ENCODE data around the gene C10orf67.

C10orf67 gene

DNA sequence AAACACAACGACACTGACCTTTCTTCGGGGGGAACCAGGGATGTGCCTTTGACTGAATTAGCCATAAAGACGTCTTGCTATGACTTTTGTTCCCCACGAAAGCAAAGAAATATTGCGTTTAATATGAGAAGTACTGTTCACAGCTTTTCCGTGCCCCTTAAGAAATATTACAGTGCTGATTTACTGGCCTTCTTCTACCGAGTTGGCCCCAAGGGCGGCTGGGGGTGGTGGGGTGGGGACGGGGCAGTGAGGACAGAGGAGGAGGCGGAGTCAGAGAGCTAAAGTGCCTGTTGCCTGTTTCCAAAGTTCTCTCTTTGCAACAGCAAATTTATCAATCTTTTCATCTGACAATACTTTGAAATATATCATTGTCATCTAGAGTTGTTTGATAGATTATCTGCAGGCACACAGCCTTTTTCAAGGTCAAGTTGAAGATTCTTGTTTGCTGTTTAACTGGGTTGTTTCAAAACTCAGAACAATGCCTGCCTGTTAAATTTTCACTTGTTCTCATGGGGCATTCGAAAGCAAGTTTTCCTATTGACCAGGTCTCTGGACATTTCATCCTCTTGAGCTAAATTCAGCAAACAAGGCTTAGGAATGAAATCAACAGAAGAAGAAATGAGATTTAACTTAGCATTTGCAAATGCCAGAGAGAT is 143.5 kb downstream of the C10orf67 start:
- in situ Hi-C loops (cut with MboI; ENCODE audit: low sequenced_read_pairs): no loop called here

DNA sequence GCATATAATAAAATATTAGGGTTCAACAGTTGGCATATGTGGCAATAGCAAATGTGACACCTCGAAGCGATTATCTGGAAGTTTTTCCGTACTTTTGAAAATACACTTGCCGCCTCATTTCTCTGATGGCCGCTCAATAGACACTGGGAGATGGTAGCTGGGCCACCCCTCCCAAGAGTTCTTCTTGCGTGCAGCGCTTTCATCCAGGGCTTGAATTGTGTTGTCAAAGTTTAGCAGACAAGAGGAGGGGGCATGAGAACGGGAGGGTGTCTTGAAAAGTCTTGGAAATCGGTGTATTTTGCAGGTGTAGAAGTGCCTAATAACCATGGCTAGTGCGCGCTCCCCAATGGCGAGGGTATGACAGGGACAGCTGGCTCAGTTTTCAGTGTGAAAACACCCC is 144.0 kb downstream of the C10orf67 start:
- in situ Hi-C loops (cut with MboI; ENCODE audit: low sequenced_read_pairs): no loop called here

GRCh38 chr10:23199768-23200511 is 144.7 kb downstream of the C10orf67 start:
- in situ Hi-C loops (cut with MboI; ENCODE audit: low sequenced_read_pairs): no loop called here

GRCh38 chr10:23198940-23199767 is 145.4 kb downstream of the C10orf67 start:
- in situ Hi-C loops (cut with MboI; ENCODE audit: low sequenced_read_pairs): no loop called here

DNA sequence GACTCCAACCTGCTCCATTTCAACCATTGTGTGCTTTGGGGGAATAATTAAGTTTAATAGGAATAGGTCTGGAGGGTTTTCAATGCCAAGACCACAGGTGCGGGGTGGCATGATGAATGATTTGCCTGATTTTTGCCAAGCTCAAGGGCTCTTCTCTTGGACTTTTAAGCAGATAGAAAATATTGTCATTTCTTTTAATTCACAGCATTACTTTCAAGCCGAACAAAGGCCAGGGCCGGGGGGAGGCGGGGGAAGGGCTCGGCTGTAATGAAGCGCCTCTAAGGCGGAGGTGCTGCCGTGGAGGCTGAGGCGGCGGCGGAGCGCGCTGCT is 146.0 kb downstream of the C10orf67 start:
- in situ Hi-C loops (cut with MboI; ENCODE audit: low sequenced_read_pairs): no loop called here

- in situ Hi-C loops (cut with MboI; ENCODE audit: low sequenced_read_pairs): no loop called here
Observed at GRCh38 chr10:23197416-23197861, 147.2 kb downstream of the C10orf67 start.

- in situ Hi-C loops (cut with MboI; ENCODE audit: low sequenced_read_pairs): no loop called here
Observed at GRCh38 chr10:23196915-23197314, 147.7 kb downstream of the C10orf67 start.

- in situ Hi-C loops (cut with MboI; ENCODE audit: low sequenced_read_pairs): no loop called here
Observed at GRCh38 chr10:23195846-23196600, 148.6 kb downstream of the C10orf67 start.

DNA sequence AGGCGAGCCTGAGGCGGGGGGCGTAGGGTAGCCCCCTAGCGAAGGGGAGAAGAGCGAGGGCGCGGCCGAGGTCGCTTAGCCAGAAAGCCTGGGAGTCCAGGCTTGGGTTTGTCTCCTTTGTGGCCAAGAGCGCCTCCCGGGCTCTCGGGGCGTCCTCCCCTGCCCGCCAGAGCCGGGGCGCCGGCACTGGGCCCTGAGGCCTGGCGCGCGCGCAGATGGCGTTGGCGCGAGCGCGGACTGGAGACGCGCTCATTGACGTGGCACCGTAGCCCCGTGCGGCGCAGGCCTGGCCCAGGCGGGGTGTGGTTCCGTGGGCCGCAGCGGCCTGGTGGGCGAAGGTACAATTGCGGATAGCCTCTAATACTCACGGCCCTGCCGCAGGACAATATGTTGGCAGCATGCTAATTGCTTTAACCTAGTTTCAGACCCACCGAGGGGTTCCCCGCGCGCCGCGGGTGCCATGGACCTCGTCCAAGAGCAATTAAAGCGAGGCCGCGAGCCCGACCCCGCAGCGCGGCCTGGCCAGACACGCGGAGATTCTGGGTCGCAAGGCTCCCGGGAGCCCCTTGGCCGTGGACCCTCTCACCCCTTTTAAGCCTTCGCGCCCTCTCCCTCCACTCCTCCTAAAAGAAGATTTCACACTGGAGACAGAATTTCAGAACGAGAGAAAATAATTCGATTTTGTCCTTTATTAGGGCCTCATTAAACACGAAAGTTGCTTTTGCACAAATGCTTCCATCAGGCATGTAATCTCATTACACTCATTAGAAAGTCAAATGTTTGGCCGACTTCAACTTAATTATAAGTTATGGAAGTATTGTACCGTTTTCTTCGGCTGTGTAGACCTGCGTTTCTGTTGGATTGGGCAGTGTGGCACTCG is 149.4 kb downstream of the C10orf67 start:
- in situ Hi-C loops (cut with MboI; ENCODE audit: low sequenced_read_pairs): no loop called here

DNA sequence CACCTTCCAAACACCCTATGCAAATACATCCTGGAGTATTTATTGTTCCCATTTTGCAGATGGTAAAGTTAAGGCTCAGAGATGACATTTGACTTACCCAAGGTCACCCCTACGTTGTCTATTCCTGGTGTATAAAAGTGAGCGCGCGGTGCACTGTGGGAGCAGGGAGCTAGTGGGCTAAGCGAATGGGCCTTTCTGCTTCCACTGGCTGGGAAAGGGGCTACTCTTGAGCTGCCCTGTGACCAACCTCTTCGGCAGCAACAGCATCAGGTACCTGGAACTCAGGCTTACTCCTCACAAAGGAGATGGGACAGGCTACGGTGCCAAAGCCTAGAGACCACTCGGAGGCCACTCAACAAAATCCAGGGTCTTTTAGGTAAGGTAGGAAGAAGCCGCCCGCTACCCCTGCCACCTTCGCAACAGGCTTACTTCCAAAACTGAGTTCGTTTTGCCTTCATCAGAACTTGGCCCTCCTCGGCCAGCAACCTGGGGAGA is 150.1 kb downstream of the C10orf67 start:
- in situ Hi-C loops (cut with MboI; ENCODE audit: low sequenced_read_pairs): no loop called here

- in situ Hi-C loops (cut with MboI; ENCODE audit: low sequenced_read_pairs): no loop called here
Observed at GRCh38 chr10:23193435-23194074, 151.0 kb downstream of the C10orf67 start.

GRCh38 chr10:23192712-23193434 is 151.7 kb downstream of the C10orf67 start:
- in situ Hi-C loops (cut with MboI; ENCODE audit: low sequenced_read_pairs): no loop called here

DNA sequence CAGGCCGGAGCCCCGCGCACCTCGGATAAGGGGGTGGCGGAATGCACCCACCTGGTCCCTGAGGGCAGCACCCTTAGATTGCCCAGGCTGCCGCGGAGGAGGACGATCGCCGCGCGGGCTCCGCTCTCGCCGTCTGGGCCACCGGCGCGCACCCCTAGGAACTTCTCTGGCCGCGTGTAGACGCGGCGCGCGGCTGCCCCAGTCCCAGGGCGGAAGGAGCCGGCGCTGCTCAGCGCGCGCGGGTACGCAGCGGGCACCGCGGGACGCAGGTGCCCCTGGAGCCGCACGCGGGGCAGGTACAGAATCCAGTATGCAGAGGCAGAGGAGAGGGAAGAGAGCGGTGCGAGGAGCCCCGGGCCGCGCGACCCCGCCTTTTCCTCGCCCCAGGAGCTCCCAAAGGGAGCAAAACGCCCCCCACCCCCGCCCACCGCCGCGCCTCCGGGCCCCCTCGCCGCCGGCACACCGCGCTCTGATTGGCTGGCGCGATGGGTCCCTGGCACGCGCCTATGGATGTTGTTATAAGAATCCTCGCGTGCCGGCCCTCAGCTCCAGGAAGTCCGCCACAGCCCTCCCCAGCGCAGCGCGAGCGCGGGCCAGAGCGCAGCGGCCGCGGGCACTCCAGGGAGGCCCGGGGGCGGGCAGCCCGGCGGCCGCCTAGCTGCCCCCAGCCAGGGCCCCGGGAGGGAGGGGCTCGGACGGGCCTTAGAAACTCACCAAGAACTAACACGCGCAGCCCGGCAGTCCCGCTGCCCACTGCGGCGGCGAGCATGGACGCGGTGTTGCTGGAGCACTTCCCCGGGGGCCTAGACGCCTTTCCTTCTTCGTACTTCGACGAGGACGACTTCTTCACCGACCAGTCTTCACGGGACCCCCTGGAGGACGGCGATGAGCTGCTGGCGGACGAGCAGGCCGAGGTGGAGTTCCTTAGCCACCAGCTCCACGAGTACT is 152.6 kb downstream of the C10orf67 start, which contains the start of gene PTF1A:
PTF1A (plus strand) TSS at position 549 of the 948 bp plus-strand sequence; CDS start at position 768, 219 bp downstream.
- in situ Hi-C loops (cut with MboI; ENCODE audit: low sequenced_read_pairs): no loop called here

- in situ Hi-C loops (cut with MboI; ENCODE audit: low sequenced_read_pairs): no loop called here
Observed at GRCh38 chr10:23190872-23191763, 153.5 kb downstream of the C10orf67 start.

GRCh38 chr10:23189024-23189423 is 155.6 kb downstream of the C10orf67 start:
- in situ Hi-C loops (cut with MboI; ENCODE audit: low sequenced_read_pairs): no loop called here

DNA sequence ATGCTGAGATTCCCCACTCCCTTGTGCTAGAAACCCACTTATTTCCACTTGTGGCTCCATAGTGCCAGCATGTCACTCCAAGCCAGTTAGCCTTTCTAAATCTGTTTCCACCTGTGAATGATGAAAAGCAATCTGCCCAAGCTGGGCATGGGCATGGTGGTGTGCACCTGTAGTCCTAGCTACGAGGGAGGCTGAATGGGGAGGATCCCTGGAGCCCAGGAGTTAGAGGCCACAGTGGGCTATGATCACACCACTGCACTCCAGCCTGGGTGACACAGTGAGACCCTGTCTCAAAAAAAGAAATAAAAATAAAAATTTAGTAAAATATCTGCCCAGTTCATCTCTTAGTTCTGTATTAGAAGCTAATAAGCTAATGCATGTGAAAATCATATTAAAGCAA is 157.4 kb downstream of the C10orf67 start:
- in situ Hi-C loops (cut with MboI; ENCODE audit: low sequenced_read_pairs): no loop called here

Data from HL-60/S4 (cell line).